HepG2 (cell line): ENCODE results near the gene SLC2A10. TPM values are rescaled to one million over a fixed set of nuclear protein-coding genes. Genes with fewer than 3 reads are reported as not detected.

Experiments used
- AGO1 ChIP-seq: fragments of 200-400 bp; formaldehyde crosslinking; IDR thresholded peaks from 2 replicates; pipeline ENCODE4 v1.6.1; 2017; ENCODE audit warnings: mild to moderate bottlenecking, low read depth, low read length, moderate library complexity; ENCODE audit not compliant: poor library complexity, severe bottlenecking
- CCDC6 ChIP-seq: sonication (generic); formaldehyde crosslinking; IDR thresholded peaks from 2 replicates; pipeline ENCODE4 v1.8.1; 2022; ENCODE audit warnings: mild to moderate bottlenecking, missing genetic modification reagents, moderate library complexity
- CEBPG ChIP-seq: IDR thresholded peaks from 2 replicates; pipeline ENCODE4 v1.6.1; 2016
- CHCHD3 ChIP-seq: sonication (generic); formaldehyde crosslinking; IDR thresholded peaks from 2 replicates; pipeline ENCODE4 v1.8.0; 2022; ENCODE audit warnings: mild to moderate bottlenecking, missing genetic modification reagents, moderate library complexity
- GLI4 ChIP-seq: sonication (generic); formaldehyde crosslinking; IDR thresholded peaks from 2 replicates; pipeline ENCODE4 v1.5.1; 2020; ENCODE audit warnings: missing genetic modification reagents, mild to moderate bottlenecking, moderate library complexity, borderline replicate concordance
- HDAC1 ChIP-seq: sonication (generic); formaldehyde crosslinking; IDR thresholded peaks from 2 replicates; pipeline ENCODE4 v1.5.1; 2020; ENCODE audit warnings: mild to moderate bottlenecking, missing genetic modification reagents
- HMGA1 ChIP-seq: sonication (generic); formaldehyde crosslinking; conservative IDR thresholded peaks from 2 replicates; pipeline ENCODE4 v1.4.0; 2020; ENCODE audit warnings: missing genetic modification reagents
- HNRNPK ChIP-seq: fragments of 200-400 bp; formaldehyde crosslinking; IDR thresholded peaks from 2 replicates; pipeline ENCODE4 v1.6.1; 2018; ENCODE audit warnings: low read length, low read depth, moderate library complexity, mild to moderate bottlenecking; ENCODE audit not compliant: poor library complexity, severe bottlenecking
- JARID2 ChIP-seq: sonication (generic); formaldehyde crosslinking; IDR thresholded peaks from 2 replicates; pipeline ENCODE4 v1.8.1; 2023; ENCODE audit warnings: missing genetic modification reagents, inconsistent platforms; ENCODE audit not compliant: insufficient replicate concordance
- KLF6 ChIP-seq: IDR thresholded peaks from 2 replicates; pipeline ENCODE4 v1.8.0; 2016; ENCODE audit warnings: missing biosample characterization, missing genetic modification reagents
- MEF2D ChIP-seq: sonication (generic); formaldehyde crosslinking; IDR thresholded peaks from 2 replicates; pipeline ENCODE4 v1.5.1; 2020; ENCODE audit warnings: mild to moderate bottlenecking, missing genetic modification reagents
- NONO ChIP-seq, 2 experiments: fragments of 450-650 bp in 1 of 2; sonication (generic) in 1 of 2; formaldehyde crosslinking in 1 of 2; IDR thresholded peaks in 1 of 2; conservative IDR thresholded peaks in 1 of 2; 2 replicates each; pipeline versions ENCODE4 v1.6.1 to v1.8.0; 2017 to 2022; ENCODE audit warnings: mild to moderate bottlenecking in 1 of 2, missing genetic modification reagents in 1 of 2, moderate library complexity in 1 of 2
- RARG ChIP-seq: sonication (generic); formaldehyde crosslinking; IDR thresholded peaks from 2 replicates; pipeline ENCODE4 v1.4.0; 2020; ENCODE audit warnings: low read depth, mild to moderate bottlenecking, missing genetic modification reagents
- SP2 ChIP-seq: sonication (generic); formaldehyde crosslinking; IDR thresholded peaks from 2 replicates; pipeline ENCODE4 v1.5.1; 2020; ENCODE audit warnings: mild to moderate bottlenecking, missing genetic modification reagents
- SSRP1 ChIP-seq: IDR thresholded peaks from 2 replicates; pipeline ENCODE4 v1.6.1; 2016; ENCODE audit warnings: control low read depth
- TBL1XR1 ChIP-seq: fragments of 150-350 bp; IDR thresholded peaks from 2 replicates; pipeline ENCODE4 v1.6.1; 2014; ENCODE audit warnings: borderline replicate concordance, low read length; ENCODE audit not compliant: partially characterized antibody
- U2AF2 ChIP-seq: fragments of 200-400 bp; formaldehyde crosslinking; IDR thresholded peaks from 2 replicates; pipeline ENCODE4 v1.6.1; 2017; ENCODE audit warnings: low read depth, mild to moderate bottlenecking, low read length
- ZFX ChIP-seq: sonication (generic); formaldehyde crosslinking; IDR thresholded peaks from 2 replicates; pipeline ENCODE4 v1.4.0; 2020; ENCODE audit warnings: mild to moderate bottlenecking, low read depth, missing genetic modification reagents, moderate library complexity
- ZIK1 ChIP-seq: sonication (generic); formaldehyde crosslinking; IDR thresholded peaks from 2 replicates; pipeline ENCODE4 v1.5.0; 2020; ENCODE audit warnings: mild to moderate bottlenecking, low read depth, missing genetic modification reagents, borderline replicate concordance
- ZNF451 ChIP-seq: sonication (generic); formaldehyde crosslinking; IDR thresholded peaks from 2 replicates; pipeline ENCODE4 v1.5.0; 2020; ENCODE audit warnings: mild to moderate bottlenecking, missing genetic modification reagents
- polyA plus RNA-seq, 8 experiments: library from polyadenylated mRNA; depleted of rRNA in 3 of 8; stranded (reverse) in 7 of 8; unstranded in 1 of 8; fragments of >200 nt; fragmentation: Illumina TruSeq in 4 of 8; extraction: Trizol in 4 of 8; gene quantifications; 2 replicates each; pipeline versions ENCODE4 v1.2.1 to v1.2.3, GENCODE V29; 2011 to 2016; ENCODE audit warnings: low read depth in 4 of 8, missing spikeins in 1 of 8, mixed read lengths in 1 of 8; ENCODE audit not compliant: insufficient read depth in 1 of 8
- total RNA-seq, 5 experiments: library from RNA; depleted of rRNA; stranded (reverse); fragments of >200 nt; fragmentation: Illumina TruSeq; extraction: Trizol; gene quantifications; 2 replicates each; pipeline ENCODE4 v1.2.3, GENCODE V29; 2016; ENCODE audit warnings: low read depth in 1 of 5
- TF ChIP-seq, protein P1 (sequence below): IDR thresholded peaks from 2 replicates; pipeline ENCODE4 v1.6.1; 2016; ENCODE audit warnings: missing compliant biosample characterization, missing genetic modification reagents, borderline replicate concordance
- TF ChIP-seq, protein P2 (sequence below): sonication (generic); formaldehyde crosslinking; IDR thresholded peaks from 2 replicates; pipeline ENCODE4 v1.8.1; 2023; ENCODE audit warnings: mild to moderate bottlenecking, missing genetic modification reagents
- TF ChIP-seq, protein P3 (sequence below): sonication (generic); formaldehyde crosslinking; IDR thresholded peaks from 2 replicates; pipeline ENCODE4 v1.8.1; 2022; ENCODE audit warnings: mild to moderate bottlenecking, missing genetic modification reagents
- TF ChIP-seq, protein P4 (sequence below): IDR thresholded peaks from 2 replicates; pipeline ENCODE4 v1.6.1; 2018; ENCODE audit warnings: missing genetic modification reagents

Gene SLC2A10
- total and polyA plus RNA-seq, 2 of the 13 experiments (the other 11 are each of a cell fraction or from before 2014, with no cell fraction given) = 16.0 to 18.4 TPM

- TF ChIP-seq ZNF451 (CRISPR knock-in tag) (peak; percentile 84; the same call in 1 of the 2 replicates), GLI4 (CRISPR knock-in tag) (peak; percentile 85; the same call in 1 of the 2 replicates), ZIK1 (CRISPR knock-in tag) (peak; percentile 76; the same call in 1 of the 2 replicates), TBL1XR1 (no peak), RARG (CRISPR knock-in tag) (no peak), CEBPG (CRISPR knock-in tag) (peak; percentile 70; the same call in 1 of the 2 replicates), JARID2 (peak; percentile 57), HDAC1 (CRISPR knock-in tag) (peak; percentile 96), MEF2D (CRISPR knock-in tag) (peak; percentile 67; the same call in 1 of the 2 replicates), AGO1 (no peak), KLF6 (peak; percentile 24; the same call in 1 of the 2 replicates), CCDC6 (CRISPR knock-in tag) (peak; percentile 92), SP2 (CRISPR knock-in tag) (no peak), U2AF2 (0 out of 2 replicates have a peak, but pooled peaks have one; percentile 21), ZFX (CRISPR knock-in tag) (peak; percentile 99), HMGA1 (CRISPR knock-in tag) (no peak), SSRP1 (CRISPR knock-in tag) (peak; percentile 77; the same call in 1 of the 2 replicates), HNRNPK (no peak), NONO (IDR thresholded peaks at IDR 0.05) (no peak), NONO (CRISPR knock-in tag; conservative IDR thresholded peaks at IDR 0.05) (peak; percentile 67), CHCHD3 (no peak)
- TF ChIP-seq, protein P1, sequence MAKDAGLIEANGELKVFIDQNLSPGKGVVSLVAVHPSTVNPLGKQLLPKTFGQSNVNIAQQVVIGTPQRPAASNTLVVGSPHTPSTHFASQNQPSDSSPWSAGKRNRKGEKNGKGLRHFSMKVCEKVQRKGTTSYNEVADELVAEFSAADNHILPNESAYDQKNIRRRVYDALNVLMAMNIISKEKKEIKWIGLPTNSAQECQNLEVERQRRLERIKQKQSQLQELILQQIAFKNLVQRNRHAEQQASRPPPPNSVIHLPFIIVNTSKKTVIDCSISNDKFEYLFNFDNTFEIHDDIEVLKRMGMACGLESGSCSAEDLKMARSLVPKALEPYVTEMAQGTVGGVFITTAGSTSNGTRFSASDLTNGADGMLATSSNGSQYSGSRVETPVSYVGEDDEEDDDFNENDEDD (CRISPR knock-in tag) = peak; percentile 24; the same call in 1 of the 2 replicates
- TF ChIP-seq, protein P2, sequence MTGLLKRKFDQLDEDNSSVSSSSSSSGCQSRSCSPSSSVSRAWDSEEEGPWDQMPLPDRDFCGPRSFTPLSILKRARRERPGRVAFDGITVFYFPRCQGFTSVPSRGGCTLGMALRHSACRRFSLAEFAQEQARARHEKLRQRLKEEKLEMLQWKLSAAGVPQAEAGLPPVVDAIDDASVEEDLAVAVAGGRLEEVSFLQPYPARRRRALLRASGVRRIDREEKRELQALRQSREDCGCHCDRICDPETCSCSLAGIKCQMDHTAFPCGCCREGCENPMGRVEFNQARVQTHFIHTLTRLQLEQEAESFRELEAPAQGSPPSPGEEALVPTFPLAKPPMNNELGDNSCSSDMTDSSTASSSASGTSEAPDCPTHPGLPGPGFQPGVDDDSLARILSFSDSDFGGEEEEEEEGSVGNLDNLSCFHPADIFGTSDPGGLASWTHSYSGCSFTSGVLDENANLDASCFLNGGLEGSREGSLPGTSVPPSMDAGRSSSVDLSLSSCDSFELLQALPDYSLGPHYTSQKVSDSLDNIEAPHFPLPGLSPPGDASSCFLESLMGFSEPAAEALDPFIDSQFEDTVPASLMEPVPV (CRISPR knock-in tag) = no peak
- TF ChIP-seq, protein P3, sequence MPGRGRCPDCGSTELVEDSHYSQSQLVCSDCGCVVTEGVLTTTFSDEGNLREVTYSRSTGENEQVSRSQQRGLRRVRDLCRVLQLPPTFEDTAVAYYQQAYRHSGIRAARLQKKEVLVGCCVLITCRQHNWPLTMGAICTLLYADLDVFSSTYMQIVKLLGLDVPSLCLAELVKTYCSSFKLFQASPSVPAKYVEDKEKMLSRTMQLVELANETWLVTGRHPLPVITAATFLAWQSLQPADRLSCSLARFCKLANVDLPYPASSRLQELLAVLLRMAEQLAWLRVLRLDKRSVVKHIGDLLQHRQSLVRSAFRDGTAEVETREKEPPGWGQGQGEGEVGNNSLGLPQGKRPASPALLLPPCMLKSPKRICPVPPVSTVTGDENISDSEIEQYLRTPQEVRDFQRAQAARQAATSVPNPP (CRISPR knock-in tag) = peak; percentile 56; the same call in 1 of the 2 replicates
- TF ChIP-seq, protein P4, sequence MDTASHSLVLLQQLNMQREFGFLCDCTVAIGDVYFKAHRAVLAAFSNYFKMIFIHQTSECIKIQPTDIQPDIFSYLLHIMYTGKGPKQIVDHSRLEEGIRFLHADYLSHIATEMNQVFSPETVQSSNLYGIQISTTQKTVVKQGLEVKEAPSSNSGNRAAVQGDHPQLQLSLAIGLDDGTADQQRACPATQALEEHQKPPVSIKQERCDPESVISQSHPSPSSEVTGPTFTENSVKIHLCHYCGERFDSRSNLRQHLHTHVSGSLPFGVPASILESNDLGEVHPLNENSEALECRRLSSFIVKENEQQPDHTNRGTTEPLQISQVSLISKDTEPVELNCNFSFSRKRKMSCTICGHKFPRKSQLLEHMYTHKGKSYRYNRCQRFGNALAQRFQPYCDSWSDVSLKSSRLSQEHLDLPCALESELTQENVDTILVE = peak; percentile 23; the same call in 1 of the 2 replicates
Measured at GRCh38 chr20:46674253-46675083, 35.0 kb upstream of the SLC2A10 start (continued).
